ENCODE data around the gene NUDT3. TPM values are rescaled to one million over a fixed set of nuclear protein-coding genes. Genes with fewer than 3 reads are reported as not detected.

Gene NUDT3
- total and polyA plus RNA-seq, 9 of the 15 experiments (the other 6 are each of a cell fraction or from before 2014, with no cell fraction given), result 5.4 to 81.2 (median 56.4) TPM

GRCh38 chr6:34248727-34249468 is 143.6 kb downstream of the NUDT3 start, which contains the start of gene SMIM29 (continued):
- TF ChIP-seq MLLT1 (IDR thresholded peaks at IDR 0.05) (peak; percentile 46 to 69; a peak in 2 of 4 replicates), POLR2H (tag; IDR thresholded peaks at IDR 0.05; ENCODE audit: low read depth) (peak; percentile 63), NFIX (CRISPR knock-in tag; IDR thresholded peaks at IDR 0.05; ENCODE audit: low read depth) (no peak), PHF20 (IDR thresholded peaks at IDR 0.05; ENCODE audit: partially characterized antibody) (peak; percentile 49), BRD9 (IDR thresholded peaks at IDR 0.05; ENCODE audit: low read depth, partially characterized antibody) (peak; percentile 14), TAF7 (tag; IDR thresholded peaks at IDR 0.05) (0 out of 2 replicates have a peak, but pooled peaks have one; percentile 51), L3MBTL2 (IDR thresholded peaks at IDR 0.05) (peak; percentile 76), MEF2D (tag; conservative IDR thresholded peaks at IDR 0.05; ENCODE audit: low read depth) (no peak), MNT (conservative IDR thresholded peaks at IDR 0.05) (peak; percentile 84 to 92), EP300 (IDR thresholded peaks at IDR 0.05; ENCODE audit: low read length) (peak; percentile 54; the same call in 1 of the 2 replicates), HDGF (IDR thresholded peaks at IDR 0.05) (0 out of 2 replicates have a peak, but pooled peaks have one; percentile 26), NCOA1 (IDR thresholded peaks at IDR 0.05; ENCODE audit: low read depth) (no peak)
- TF ChIP-seq, protein P1, sequence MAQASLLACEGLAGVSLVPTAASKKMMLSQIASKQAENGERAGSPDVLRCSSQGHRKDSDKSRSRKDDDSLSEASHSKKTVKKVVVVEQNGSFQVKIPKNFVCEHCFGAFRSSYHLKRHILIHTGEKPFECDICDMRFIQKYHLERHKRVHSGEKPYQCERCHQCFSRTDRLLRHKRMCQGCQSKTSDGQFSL (CRISPR knock-in tag; IDR thresholded peaks at IDR 0.05), result peak; percentile 79; the same call in 1 of the 2 replicates
- TF ChIP-seq, protein P1 (tag; IDR thresholded peaks at IDR 0.05), result peak in 1 of 2 experiments; percentile 83; a peak in 1 of 4 replicates
- TF ChIP-seq, protein P2, sequence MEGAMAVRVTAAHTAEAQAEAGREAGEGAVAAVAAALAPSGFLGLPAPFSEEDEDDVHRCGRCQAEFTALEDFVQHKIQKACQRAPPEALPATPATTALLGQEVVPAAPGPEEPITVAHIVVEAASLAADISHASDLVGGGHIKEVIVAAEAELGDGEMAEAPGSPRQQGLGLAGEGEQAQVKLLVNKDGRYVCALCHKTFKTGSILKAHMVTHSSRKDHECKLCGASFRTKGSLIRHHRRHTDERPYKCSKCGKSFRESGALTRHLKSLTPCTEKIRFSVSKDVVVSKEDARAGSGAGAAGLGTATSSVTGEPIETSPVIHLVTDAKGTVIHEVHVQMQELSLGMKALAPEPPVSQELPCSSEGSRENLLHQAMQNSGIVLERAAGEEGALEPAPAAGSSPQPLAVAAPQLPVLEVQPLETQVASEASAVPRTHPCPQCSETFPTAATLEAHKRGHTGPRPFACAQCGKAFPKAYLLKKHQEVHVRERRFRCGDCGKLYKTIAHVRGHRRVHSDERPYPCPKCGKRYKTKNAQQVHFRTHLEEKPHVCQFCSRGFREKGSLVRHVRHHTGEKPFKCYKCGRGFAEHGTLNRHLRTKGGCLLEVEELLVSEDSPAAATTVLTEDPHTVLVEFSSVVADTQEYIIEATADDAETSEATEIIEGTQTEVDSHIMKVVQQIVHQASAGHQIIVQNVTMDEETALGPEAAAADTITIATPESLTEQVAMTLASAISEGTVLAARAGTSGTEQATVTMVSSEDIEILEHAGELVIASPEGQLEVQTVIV (CRISPR knock-in tag; IDR thresholded peaks at IDR 0.05; ENCODE audit: borderline replicate concordance), result no peak
- TF ChIP-seq, protein P3, sequence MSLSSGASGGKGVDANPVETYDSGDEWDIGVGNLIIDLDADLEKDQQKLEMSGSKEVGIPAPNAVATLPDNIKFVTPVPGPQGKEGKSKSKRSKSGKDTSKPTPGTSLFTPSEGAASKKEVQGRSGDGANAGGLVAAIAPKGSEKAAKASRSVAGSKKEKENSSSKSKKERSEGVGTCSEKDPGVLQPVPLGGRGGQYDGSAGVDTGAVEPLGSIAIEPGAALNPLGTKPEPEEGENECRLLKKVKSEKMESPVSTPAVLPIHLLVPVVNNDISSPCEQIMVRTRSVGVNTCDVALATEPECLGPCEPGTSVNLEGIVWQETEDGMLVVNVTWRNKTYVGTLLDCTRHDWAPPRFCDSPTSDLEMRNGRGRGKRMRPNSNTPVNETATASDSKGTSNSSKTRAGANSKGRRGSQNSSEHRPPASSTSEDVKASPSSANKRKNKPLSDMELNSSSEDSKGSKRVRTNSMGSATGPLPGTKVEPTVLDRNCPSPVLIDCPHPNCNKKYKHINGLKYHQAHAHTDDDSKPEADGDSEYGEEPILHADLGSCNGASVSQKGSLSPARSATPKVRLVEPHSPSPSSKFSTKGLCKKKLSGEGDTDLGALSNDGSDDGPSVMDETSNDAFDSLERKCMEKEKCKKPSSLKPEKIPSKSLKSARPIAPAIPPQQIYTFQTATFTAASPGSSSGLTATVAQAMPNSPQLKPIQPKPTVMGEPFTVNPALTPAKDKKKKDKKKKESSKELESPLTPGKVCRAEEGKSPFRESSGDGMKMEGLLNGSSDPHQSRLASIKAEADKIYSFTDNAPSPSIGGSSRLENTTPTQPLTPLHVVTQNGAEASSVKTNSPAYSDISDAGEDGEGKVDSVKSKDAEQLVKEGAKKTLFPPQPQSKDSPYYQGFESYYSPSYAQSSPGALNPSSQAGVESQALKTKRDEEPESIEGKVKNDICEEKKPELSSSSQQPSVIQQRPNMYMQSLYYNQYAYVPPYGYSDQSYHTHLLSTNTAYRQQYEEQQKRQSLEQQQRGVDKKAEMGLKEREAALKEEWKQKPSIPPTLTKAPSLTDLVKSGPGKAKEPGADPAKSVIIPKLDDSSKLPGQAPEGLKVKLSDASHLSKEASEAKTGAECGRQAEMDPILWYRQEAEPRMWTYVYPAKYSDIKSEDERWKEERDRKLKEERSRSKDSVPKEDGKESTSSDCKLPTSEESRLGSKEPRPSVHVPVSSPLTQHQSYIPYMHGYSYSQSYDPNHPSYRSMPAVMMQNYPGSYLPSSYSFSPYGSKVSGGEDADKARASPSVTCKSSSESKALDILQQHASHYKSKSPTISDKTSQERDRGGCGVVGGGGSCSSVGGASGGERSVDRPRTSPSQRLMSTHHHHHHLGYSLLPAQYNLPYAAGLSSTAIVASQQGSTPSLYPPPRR (CRISPR knock-in tag; IDR thresholded peaks at IDR 0.05; ENCODE audit: borderline replicate concordance), result no peak
